ENCODE measurements around the gene TBL2.
"Not testable (repeated sequence)": the region's sequence is repeated elsewhere in the genome, so short reads cannot be mapped to it uniquely, and the experiment has no call there.

TBL2 gene

GRCh38 chr7:73617520-73617919 lies 39.1 kb upstream of the TBL2 start:
- H3K9ac ChIP-seq (ENCODE audit: low read depth, low read length); H3K4me3 ChIP-seq (ENCODE audit: low read depth, low read length); H3K4me1 ChIP-seq (ENCODE audit: control insufficient read depth, insufficient read depth, low read length); H3K27me3 ChIP-seq (ENCODE audit: control insufficient read depth, insufficient read depth, low read length); H3K36me3 ChIP-seq (ENCODE audit: control insufficient read depth, insufficient read depth, low read length); H3K9me3 ChIP-seq (ENCODE audit: control insufficient read depth, insufficient read depth, low read length): not testable (repeated sequence)

GRCh38 chr7:73615886-73616285 lies 37.5 kb upstream of the TBL2 start:
- Histone ChIP-seq H3K27me3 (ENCODE audit: control insufficient read depth, insufficient read depth, low read length) (no peaks in the 10 kb centered on the region), H3K4me1 (ENCODE audit: control insufficient read depth, insufficient read depth, low read length) (no peaks in the 10 kb centered on the region), H3K9ac (ENCODE audit: low read depth, low read length) (no peak overlapping the region), H3K9me3 (ENCODE audit: control insufficient read depth, insufficient read depth, low read length) (no peaks in the 10 kb centered on the region), H3K36me3 (ENCODE audit: control insufficient read depth, insufficient read depth, low read length) (no peaks in the 10 kb centered on the region), H3K4me3 (ENCODE audit: low read depth, low read length) (no peak overlapping the region)

- H3K36me3 ChIP-seq (ENCODE audit: control insufficient read depth, insufficient read depth, low read length); H3K9ac ChIP-seq (ENCODE audit: low read depth, low read length); H3K9me3 ChIP-seq (ENCODE audit: control insufficient read depth, insufficient read depth, low read length); H3K4me3 ChIP-seq (ENCODE audit: low read depth, low read length); H3K27me3 ChIP-seq (ENCODE audit: control insufficient read depth, insufficient read depth, low read length); H3K4me1 ChIP-seq (ENCODE audit: control insufficient read depth, insufficient read depth, low read length): not testable (repeated sequence)
Observed at GRCh38 chr7:73614937-73615336, 36.6 kb upstream of the TBL2 start.

GRCh38 chr7:73613954-73614735 lies 35.8 kb upstream of the TBL2 start:
- Histone ChIP-seq H3K4me3 (ENCODE audit: low read depth, low read length) (no peak overlapping the region), H3K9ac (ENCODE audit: low read depth, low read length) (no peak overlapping the region), H3K4me1 (ENCODE audit: control insufficient read depth, insufficient read depth, low read length) (no peaks in the 10 kb centered on the region), H3K27me3 (ENCODE audit: control insufficient read depth, insufficient read depth, low read length) (no peaks in the 10 kb centered on the region), H3K36me3 (ENCODE audit: control insufficient read depth, insufficient read depth, low read length) (peaks cover 2% of the 10 kb centered on the region), H3K9me3 (ENCODE audit: control insufficient read depth, insufficient read depth, low read length) (no peaks in the 10 kb centered on the region)

GRCh38 chr7:73612598-73613269 lies 34.4 kb upstream of the TBL2 start:
- H3K4me1 ChIP-seq (ENCODE audit: control insufficient read depth, insufficient read depth, low read length), result no peaks in the 10 kb centered on the region
- H3K9ac ChIP-seq (ENCODE audit: low read depth, low read length), result no peak overlapping the region
- H3K27me3 ChIP-seq (ENCODE audit: control insufficient read depth, insufficient read depth, low read length), result no peaks in the 10 kb centered on the region
- H3K36me3 ChIP-seq (ENCODE audit: control insufficient read depth, insufficient read depth, low read length), result peaks cover 2% of the 10 kb centered on the region
- no peak overlapping the region for H3K4me3 ChIP-seq (ENCODE audit: low read depth, low read length)
- no peaks in the 10 kb centered on the region for H3K9me3 ChIP-seq (ENCODE audit: control insufficient read depth, insufficient read depth, low read length)

DNA sequence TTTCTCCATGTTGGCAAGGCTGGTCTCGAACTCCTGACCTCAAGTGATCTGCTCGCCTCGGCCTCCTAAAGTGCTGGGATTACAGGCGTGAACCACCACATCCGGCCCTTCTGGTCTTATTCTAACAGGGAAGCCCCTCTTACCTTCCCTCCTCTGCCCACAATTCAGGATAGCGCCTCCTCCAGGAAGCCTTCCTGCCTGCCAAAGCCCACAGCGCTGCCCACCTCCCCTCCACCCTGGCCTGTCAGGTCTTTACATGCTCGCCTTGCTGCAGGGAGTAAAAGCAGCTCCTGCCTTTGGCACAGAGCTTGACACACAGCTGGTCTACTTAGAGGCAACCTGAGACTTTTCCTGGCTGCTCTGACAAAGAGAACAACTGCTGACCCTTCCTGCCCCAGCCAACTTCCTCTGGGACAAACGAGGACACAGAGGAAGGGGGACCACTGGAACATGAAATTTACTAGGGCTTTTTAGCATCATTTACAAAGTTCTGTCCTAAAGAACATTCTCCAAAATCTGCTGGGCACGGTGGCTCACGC lies 32.7 kb upstream of the TBL2 start:
- no peaks in the 10 kb centered on the region for H3K27me3 ChIP-seq (ENCODE audit: control insufficient read depth, insufficient read depth, low read length)
- H3K9ac ChIP-seq (ENCODE audit: low read depth, low read length), result no peak overlapping the region
- no peaks in the 10 kb centered on the region for H3K9me3 ChIP-seq (ENCODE audit: control insufficient read depth, insufficient read depth, low read length)
- H3K36me3 ChIP-seq (ENCODE audit: control insufficient read depth, insufficient read depth, low read length), result peaks cover 2% of the 10 kb centered on the region
- no peaks in the 10 kb centered on the region for H3K4me1 ChIP-seq (ENCODE audit: control insufficient read depth, insufficient read depth, low read length)
- no peak overlapping the region for H3K4me3 ChIP-seq (ENCODE audit: low read depth, low read length)

DNA sequence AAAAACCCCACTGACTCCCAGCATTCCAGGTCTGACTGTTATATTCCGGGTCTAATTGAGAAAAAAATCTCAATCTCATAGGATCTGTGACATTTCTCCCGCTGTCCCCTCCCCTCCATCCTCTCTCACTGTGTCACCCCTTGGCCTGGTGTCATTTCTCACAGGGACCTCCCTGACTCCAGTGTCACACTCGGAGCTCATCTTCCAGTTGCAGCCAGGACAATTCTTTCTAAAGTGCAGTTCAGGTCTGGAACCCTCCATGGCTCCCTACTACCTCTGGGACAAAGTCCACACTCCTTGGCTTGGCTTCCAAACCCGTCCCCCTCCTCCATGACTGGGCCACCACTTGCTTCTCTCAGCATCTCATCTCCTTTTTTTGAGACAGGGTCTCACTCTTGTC lies 31.7 kb upstream of the TBL2 start:
- H3K27me3 ChIP-seq (ENCODE audit: control insufficient read depth, insufficient read depth, low read length), result no peaks in the 10 kb centered on the region
- no peaks in the 10 kb centered on the region for H3K9me3 ChIP-seq (ENCODE audit: control insufficient read depth, insufficient read depth, low read length)

DNA sequence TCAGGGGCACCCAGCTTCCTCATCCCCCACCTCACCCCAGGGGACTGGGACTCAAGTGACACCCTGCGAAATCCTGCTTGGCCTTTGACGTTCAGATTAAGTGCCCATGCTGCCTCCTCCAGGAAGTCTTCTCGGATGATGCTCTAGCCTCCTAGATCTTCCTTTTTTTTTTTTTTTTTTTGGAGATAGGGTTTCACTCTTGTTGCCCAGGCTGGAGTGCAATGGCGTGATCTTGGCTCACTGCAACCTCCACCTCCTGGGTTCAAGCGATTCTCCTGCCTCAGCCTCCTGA lies 29.3 kb upstream of the TBL2 start:
- H3K36me3 ChIP-seq (ENCODE audit: control insufficient read depth, insufficient read depth, low read length); H3K4me1 ChIP-seq (ENCODE audit: control insufficient read depth, insufficient read depth, low read length); H3K9me3 ChIP-seq (ENCODE audit: control insufficient read depth, insufficient read depth, low read length); H3K27me3 ChIP-seq (ENCODE audit: control insufficient read depth, insufficient read depth, low read length); H3K9ac ChIP-seq (ENCODE audit: low read depth, low read length): not testable (repeated sequence)
- H3K4me3 ChIP-seq (ENCODE audit: low read depth, low read length), result peak overlapping the region; percentile 43

More for the DNA sequence above, 31.7 kb upstream of the TBL2 start:
- no peaks in the 10 kb centered on the region for H3K4me1 ChIP-seq (ENCODE audit: control insufficient read depth, insufficient read depth, low read length)
- H3K36me3 ChIP-seq (ENCODE audit: control insufficient read depth, insufficient read depth, low read length), result peaks cover 2% of the 10 kb centered on the region
- no peak overlapping the region for H3K4me3 ChIP-seq (ENCODE audit: low read depth, low read length)
- H3K9ac ChIP-seq (ENCODE audit: low read depth, low read length), result no peak overlapping the region

DNA sequence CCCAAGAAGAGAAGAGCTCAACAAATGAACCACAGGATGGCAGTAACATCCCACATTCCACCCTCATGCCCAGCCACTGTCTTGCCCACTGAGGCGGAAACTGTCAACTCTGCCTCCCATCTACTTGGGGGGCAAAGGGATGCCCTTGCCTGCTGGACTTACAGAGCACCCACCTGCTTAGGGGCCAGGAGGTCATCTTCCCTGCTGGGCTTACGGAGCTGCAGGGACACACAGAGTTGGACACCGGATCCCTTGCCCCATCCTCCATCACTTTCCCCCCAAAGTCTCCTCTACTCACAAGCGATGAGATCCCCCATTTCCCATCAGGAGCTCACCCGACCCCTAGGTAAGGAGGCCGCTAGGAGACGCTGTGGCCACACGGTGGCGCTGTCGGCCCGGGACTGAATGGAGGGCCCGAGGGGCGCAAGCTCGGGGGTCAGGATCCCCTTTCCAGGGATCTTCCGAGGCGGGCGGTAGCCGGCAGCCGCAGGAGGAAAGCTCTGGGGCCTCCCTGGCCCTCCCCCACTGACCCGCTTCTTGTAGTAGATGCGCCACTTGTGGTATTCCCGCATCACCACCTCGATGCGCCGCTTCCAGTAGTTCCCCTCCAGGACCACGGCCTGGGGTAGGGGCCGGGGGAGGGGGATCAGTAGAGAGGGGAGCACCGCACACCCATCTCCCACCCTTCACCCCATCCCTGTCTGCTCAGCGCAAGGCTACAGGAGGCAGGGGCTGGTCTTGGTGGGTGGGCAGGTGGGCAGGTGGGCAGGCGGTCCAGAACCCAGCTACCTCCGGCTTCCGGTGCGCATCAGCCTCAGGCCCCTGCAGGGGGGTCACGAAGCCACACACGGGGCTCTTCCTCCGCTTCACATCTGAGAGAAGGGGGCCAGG lies 28.7 kb upstream of the TBL2 start:
- Histone ChIP-seq H3K9ac (ENCODE audit: low read depth, low read length) (no peak overlapping the region), H3K9me3 (ENCODE audit: control insufficient read depth, insufficient read depth, low read length) (no peaks in the 10 kb centered on the region), H3K4me3 (ENCODE audit: low read depth, low read length) (peak overlapping the region; percentile 43)

GRCh38 chr7:73605601-73606220 lies 27.3 kb upstream of the TBL2 start:
- Histone ChIP-seq H3K27me3 (ENCODE audit: control insufficient read depth, insufficient read depth, low read length) (peaks cover 2% of the 10 kb centered on the region), H3K36me3 (ENCODE audit: control insufficient read depth, insufficient read depth, low read length) (peaks cover 2% of the 10 kb centered on the region), H3K4me3 (ENCODE audit: low read depth, low read length) (no peak overlapping the region), H3K9me3 (ENCODE audit: control insufficient read depth, insufficient read depth, low read length) (no peaks in the 10 kb centered on the region), H3K4me1 (ENCODE audit: control insufficient read depth, insufficient read depth, low read length) (no peaks in the 10 kb centered on the region), H3K9ac (ENCODE audit: low read depth, low read length) (no peak overlapping the region)

More for the DNA sequence above, 28.7 kb upstream of the TBL2 start:
- H3K27me3 ChIP-seq (ENCODE audit: control insufficient read depth, insufficient read depth, low read length), result no peaks in the 10 kb centered on the region
- no peaks in the 10 kb centered on the region for H3K4me1 ChIP-seq (ENCODE audit: control insufficient read depth, insufficient read depth, low read length)
- H3K36me3 ChIP-seq (ENCODE audit: control insufficient read depth, insufficient read depth, low read length), result peaks cover 2% of the 10 kb centered on the region

All from iPS-15b (cell line).